HepG2 (cell line): Measurements from ENCODE around the gene LBX2. TPM values are rescaled to one million over a fixed set of nuclear protein-coding genes. Genes with fewer than 3 reads are reported as not detected.

Source experiments
- BCL6 ChIP-seq: IDR thresholded peaks from 2 replicates; pipeline ENCODE4 v1.6.1; 2016; ENCODE audit warnings: missing genetic modification reagents, missing compliant biosample characterization
- KLF12 ChIP-seq: sonication (generic); formaldehyde crosslinking; IDR thresholded peaks from 2 replicates; pipeline ENCODE4 v1.4.0; 2020; ENCODE audit warnings: missing genetic modification reagents, borderline replicate concordance
- MEIS2 ChIP-seq: sonication (generic); formaldehyde crosslinking; IDR thresholded peaks from 2 replicates; pipeline ENCODE4 v1.9.0; 2021; ENCODE audit warnings: mild to moderate bottlenecking, missing genetic modification reagents
- MIER3 ChIP-seq: IDR thresholded peaks from 2 replicates; pipeline ENCODE4 v1.6.1; 2016; ENCODE audit warnings: missing compliant biosample characterization, borderline replicate concordance
- NFIB ChIP-seq: sonication (generic); formaldehyde crosslinking; IDR thresholded peaks from 2 replicates; pipeline ENCODE4 v1.9.0; 2021; ENCODE audit warnings: missing genetic modification reagents, mild to moderate bottlenecking, borderline replicate concordance
- NR1H2 ChIP-seq: sonication (generic); formaldehyde crosslinking; IDR thresholded peaks from 2 replicates; pipeline ENCODE4 v1.8.1; 2022; ENCODE audit warnings: low read depth, missing genetic modification reagents, borderline replicate concordance
- RNF219 ChIP-seq: sonication (generic); formaldehyde crosslinking; IDR thresholded peaks from 2 replicates; pipeline ENCODE4 v1.5.0; 2020; ENCODE audit warnings: mild to moderate bottlenecking, missing genetic modification reagents
- SMAD1 ChIP-seq: sonication (generic); formaldehyde crosslinking; IDR thresholded peaks from 2 replicates; pipeline ENCODE4 v1.4.0; 2020; ENCODE audit warnings: missing genetic modification reagents, low read depth, mild to moderate bottlenecking, borderline replicate concordance
- TBP ChIP-seq: sonication (generic); formaldehyde crosslinking; IDR thresholded peaks from 2 replicates; pipeline ENCODE4 v1.5.0; 2020; ENCODE audit warnings: missing genetic modification reagents
- ZBTB46 ChIP-seq: sonication (generic); formaldehyde crosslinking; IDR thresholded peaks from 2 replicates; pipeline ENCODE4 v1.4.0; 2020; ENCODE audit warnings: mild to moderate bottlenecking, missing genetic modification reagents, borderline replicate concordance
- ZNF251 ChIP-seq: sonication (generic); formaldehyde crosslinking; IDR thresholded peaks from 2 replicates; pipeline ENCODE4 v1.9.0; 2021; ENCODE audit warnings: mild to moderate bottlenecking, missing genetic modification reagents
- ZNF292 ChIP-seq: sonication (generic); formaldehyde crosslinking; IDR thresholded peaks from 2 replicates; pipeline ENCODE4 v1.8.1; 2022; ENCODE audit warnings: mild to moderate bottlenecking, low read depth, missing genetic modification reagents, borderline replicate concordance
- ZNF570 ChIP-seq: sonication (generic); formaldehyde crosslinking; IDR thresholded peaks from 2 replicates; pipeline ENCODE4 v1.4.0; 2020; ENCODE audit warnings: mild to moderate bottlenecking, missing genetic modification reagents, borderline replicate concordance
- ZNF788 ChIP-seq: sonication (generic); formaldehyde crosslinking; IDR thresholded peaks from 2 replicates; pipeline ENCODE4 v1.5.0; 2020; ENCODE audit warnings: mild to moderate bottlenecking, missing genetic modification reagents, borderline replicate concordance
- ZSCAN21 ChIP-seq: sonication (generic); formaldehyde crosslinking; IDR thresholded peaks from 2 replicates; pipeline ENCODE4 v1.8.0; 2022; ENCODE audit warnings: mild to moderate bottlenecking, missing genetic modification reagents, moderate library complexity, borderline replicate concordance
- polyA plus RNA-seq, 8 experiments: library from polyadenylated mRNA; depleted of rRNA in 3 of 8; stranded (reverse) in 7 of 8; unstranded in 1 of 8; fragments of >200 nt; fragmentation: Illumina TruSeq in 4 of 8; extraction: Trizol in 4 of 8; gene quantifications; 2 replicates each; pipeline versions ENCODE4 v1.2.1 to v1.2.3, GENCODE V29; 2011 to 2016; ENCODE audit warnings: low read depth in 4 of 8, missing spikeins in 1 of 8, mixed read lengths in 1 of 8; ENCODE audit not compliant: insufficient read depth in 1 of 8
- total RNA-seq, 5 experiments: library from RNA; depleted of rRNA; stranded (reverse); fragments of >200 nt; fragmentation: Illumina TruSeq; extraction: Trizol; gene quantifications; 2 replicates each; pipeline ENCODE4 v1.2.3, GENCODE V29; 2016; ENCODE audit warnings: low read depth in 1 of 5
- TF ChIP-seq, protein P1 (sequence below): sonication (generic); formaldehyde crosslinking; IDR thresholded peaks from 2 replicates; pipeline ENCODE4 v1.5.0; 2020; ENCODE audit warnings: missing genetic modification reagents
- TF ChIP-seq, protein P2 (sequence below): IDR thresholded peaks from 2 replicates; pipeline ENCODE4 v1.6.1; 2016; ENCODE audit warnings: control low read depth

The LBX2 gene
- total and polyA plus RNA-seq, 2 of the 13 experiments (the other 11 are each of a cell fraction or from before 2014, with no cell fraction given) = 6.4 to 8.1 TPM

DNA sequence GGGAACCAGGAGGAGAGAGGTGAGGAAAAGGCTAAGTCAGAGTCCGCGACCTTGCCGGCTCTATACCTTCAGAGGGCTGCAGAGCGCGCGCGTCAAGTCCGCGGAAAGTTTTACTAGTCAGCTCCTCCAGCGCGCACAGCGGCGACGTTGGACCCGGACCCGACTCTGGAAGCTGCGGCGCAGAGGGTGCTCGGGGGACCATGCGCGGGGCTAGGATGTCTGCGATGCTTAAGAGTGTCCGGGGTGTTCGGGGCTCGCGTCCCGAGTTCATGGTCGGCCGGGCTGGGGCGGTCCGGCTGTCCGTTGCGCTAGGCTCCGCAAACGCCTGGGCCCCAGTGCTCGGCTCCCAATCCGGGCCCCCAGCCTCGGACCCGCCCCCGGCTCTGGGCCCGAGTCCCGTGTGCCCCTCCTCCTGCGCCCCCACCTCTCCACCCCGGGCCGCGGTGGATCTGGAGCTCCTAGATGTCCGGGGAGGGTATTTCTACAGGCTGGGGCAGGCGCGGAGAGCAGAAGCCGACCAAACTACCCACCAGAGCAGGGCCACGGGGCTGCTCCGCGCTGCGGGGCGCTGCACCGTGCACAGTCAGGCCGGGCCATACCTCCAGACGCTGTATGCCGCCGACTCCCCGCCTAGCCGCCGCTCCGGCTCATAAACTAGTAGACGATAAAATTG is at the start of gene LBX2 (continued):
- no peak for TF ChIP-seq NR1H2
- no peak for TF ChIP-seq KLF12
- TF ChIP-seq MIER3 = no peak
- TF ChIP-seq BCL6 (CRISPR knock-in tag) = 0 out of 2 replicates have a peak, but pooled peaks have one; percentile 13
- TF ChIP-seq, protein P1, sequence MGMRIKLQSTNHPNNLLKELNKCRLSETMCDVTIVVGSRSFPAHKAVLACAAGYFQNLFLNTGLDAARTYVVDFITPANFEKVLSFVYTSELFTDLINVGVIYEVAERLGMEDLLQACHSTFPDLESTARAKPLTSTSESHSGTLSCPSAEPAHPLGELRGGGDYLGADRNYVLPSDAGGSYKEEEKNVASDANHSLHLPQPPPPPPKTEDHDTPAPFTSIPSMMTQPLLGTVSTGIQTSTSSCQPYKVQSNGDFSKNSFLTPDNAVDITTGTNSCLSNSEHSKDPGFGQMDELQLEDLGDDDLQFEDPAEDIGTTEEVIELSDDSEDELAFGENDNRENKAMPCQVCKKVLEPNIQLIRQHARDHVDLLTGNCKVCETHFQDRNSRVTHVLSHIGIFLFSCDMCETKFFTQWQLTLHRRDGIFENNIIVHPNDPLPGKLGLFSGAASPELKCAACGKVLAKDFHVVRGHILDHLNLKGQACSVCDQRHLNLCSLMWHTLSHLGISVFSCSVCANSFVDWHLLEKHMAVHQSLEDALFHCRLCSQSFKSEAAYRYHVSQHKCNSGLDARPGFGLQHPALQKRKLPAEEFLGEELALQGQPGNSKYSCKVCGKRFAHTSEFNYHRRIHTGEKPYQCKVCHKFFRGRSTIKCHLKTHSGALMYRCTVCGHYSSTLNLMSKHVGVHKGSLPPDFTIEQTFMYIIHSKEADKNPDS = no peak
- TF ChIP-seq NFIB (CRISPR knock-in tag) = no peak
- no peak for TF ChIP-seq RNF219 (CRISPR knock-in tag)
- no peak for TF ChIP-seq ZNF251 (CRISPR knock-in tag)
- peak; percentile 47 for TF ChIP-seq ZNF292 (CRISPR knock-in tag)
- TF ChIP-seq ZBTB46 (CRISPR knock-in tag) = no peak
- no peak for TF ChIP-seq TBP
- 0 out of 2 replicates have a peak, but pooled peaks have one; percentile 40 for TF ChIP-seq SMAD1
- no peak for TF ChIP-seq ZNF570 (CRISPR knock-in tag)
- TF ChIP-seq, protein P2, sequence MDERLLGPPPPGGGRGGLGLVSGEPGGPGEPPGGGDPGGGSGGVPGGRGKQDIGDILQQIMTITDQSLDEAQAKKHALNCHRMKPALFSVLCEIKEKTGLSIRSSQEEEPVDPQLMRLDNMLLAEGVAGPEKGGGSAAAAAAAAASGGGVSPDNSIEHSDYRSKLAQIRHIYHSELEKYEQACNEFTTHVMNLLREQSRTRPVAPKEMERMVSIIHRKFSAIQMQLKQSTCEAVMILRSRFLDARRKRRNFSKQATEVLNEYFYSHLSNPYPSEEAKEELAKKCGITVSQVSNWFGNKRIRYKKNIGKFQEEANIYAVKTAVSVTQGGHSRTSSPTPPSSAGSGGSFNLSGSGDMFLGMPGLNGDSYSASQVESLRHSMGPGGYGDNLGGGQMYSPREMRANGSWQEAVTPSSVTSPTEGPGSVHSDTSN (CRISPR knock-in tag) = no peak
- TF ChIP-seq ZSCAN21 = 0 out of 2 replicates have a peak, but pooled peaks have one; percentile 15
- no peak; the same call in 1 of the 2 replicates for TF ChIP-seq ZNF788
- TF ChIP-seq MEIS2 (CRISPR knock-in tag) = 0 out of 2 replicates have a peak, but pooled peaks have one; percentile 27
